Cardiac muscle cell (in vitro differentiated cells and primary cell): ENCODE results near the gene ATP2B1. TPM values are rescaled to one million over a fixed set of nuclear protein-coding genes. Genes with fewer than 3 reads are reported as not detected.
A peak's percentile ranks its signal among the peaks of the same experiment; 100 is the strongest.

Source experiments
- DNase-seq, 2 donors: peaks; one replicate each; pipeline versions ENCODE4 v3.0.0 to v3.0.0-alpha.2; 2010 to 2017; ENCODE audit warnings: low read depth in 1 of 2, low spot score in 1 of 2
- H3K27ac ChIP-seq: fragments of 200-600 bp; sonication (generic); 2 replicates; pipeline ENCODE4 v1.5.1; 2016
- H3K27me3 ChIP-seq: fragments of 200-600 bp; sonication (generic); 2 replicates; pipeline ENCODE4 v1.6.0; 2016; ENCODE audit warnings: control low read depth
- H3K36me3 ChIP-seq: fragments of 200-600 bp; sonication (generic); 2 replicates; pipeline ENCODE4 v1.5.1; 2016; ENCODE audit warnings: control low read depth
- H3K4me1 ChIP-seq: fragments of 200-600 bp; sonication (generic); 2 replicates; pipeline ENCODE4 v1.8.1; 2017; ENCODE audit warnings: low read depth, mild to moderate bottlenecking, mixed run types
- H3K4me3 ChIP-seq: fragments of 200-600 bp; sonication (generic); 2 replicates; pipeline ENCODE4 v1.5.1; 2016; ENCODE audit warnings: mild to moderate bottlenecking
- H3K9me3 ChIP-seq: fragments of 200-600 bp; sonication (generic); 2 replicates; pipeline ENCODE4 v1.5.1; 2017; ENCODE audit warnings: low read depth, mild to moderate bottlenecking, control low read depth
- polyA plus RNA-seq: library from polyadenylated mRNA; unstranded; fragments of >200 nt; fragmentation: Nextera tagmentation; extraction: Ambion mirVana; gene quantifications from 2 replicates; pipeline ENCODE4 v1.2.1, GENCODE V29; 2016
- total RNA-seq: library from RNA; depleted of rRNA; stranded (reverse); fragments of >200 nt; gene quantifications from 2 replicates; pipeline ENCODE4 v1.2.3, GENCODE V29; 2016
- TF ChIP-seq, protein P1 (sequence below): IDR thresholded peaks from 2 replicates; pipeline ENCODE4 v1.5.1; 2012; ENCODE audit warnings: low read depth, mild to moderate bottlenecking, low read length

ATP2B1 gene
- total and polyA plus RNA-seq, 2 experiments from 2014 or later, result 29.0 to 41.5 TPM

- Histone ChIP-seq H3K36me3 (no peaks in the 10 kb centered on the region), H3K27ac (no peak overlapping the region), H3K9me3 (no peaks in the 10 kb centered on the region), H3K27me3 (no peaks in the 10 kb centered on the region), H3K4me1 (no peaks in the 10 kb centered on the region), H3K4me3 (no peak overlapping the region)
- no peak for DNase-seq
- TF ChIP-seq, protein P1, sequence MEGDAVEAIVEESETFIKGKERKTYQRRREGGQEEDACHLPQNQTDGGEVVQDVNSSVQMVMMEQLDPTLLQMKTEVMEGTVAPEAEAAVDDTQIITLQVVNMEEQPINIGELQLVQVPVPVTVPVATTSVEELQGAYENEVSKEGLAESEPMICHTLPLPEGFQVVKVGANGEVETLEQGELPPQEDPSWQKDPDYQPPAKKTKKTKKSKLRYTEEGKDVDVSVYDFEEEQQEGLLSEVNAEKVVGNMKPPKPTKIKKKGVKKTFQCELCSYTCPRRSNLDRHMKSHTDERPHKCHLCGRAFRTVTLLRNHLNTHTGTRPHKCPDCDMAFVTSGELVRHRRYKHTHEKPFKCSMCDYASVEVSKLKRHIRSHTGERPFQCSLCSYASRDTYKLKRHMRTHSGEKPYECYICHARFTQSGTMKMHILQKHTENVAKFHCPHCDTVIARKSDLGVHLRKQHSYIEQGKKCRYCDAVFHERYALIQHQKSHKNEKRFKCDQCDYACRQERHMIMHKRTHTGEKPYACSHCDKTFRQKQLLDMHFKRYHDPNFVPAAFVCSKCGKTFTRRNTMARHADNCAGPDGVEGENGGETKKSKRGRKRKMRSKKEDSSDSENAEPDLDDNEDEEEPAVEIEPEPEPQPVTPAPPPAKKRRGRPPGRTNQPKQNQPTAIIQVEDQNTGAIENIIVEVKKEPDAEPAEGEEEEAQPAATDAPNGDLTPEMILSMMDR, result no peak
These were observed 118.9 kb downstream of the ATP2B1 start for GRCh38 chr12:89589753-89590152.

DNA sequence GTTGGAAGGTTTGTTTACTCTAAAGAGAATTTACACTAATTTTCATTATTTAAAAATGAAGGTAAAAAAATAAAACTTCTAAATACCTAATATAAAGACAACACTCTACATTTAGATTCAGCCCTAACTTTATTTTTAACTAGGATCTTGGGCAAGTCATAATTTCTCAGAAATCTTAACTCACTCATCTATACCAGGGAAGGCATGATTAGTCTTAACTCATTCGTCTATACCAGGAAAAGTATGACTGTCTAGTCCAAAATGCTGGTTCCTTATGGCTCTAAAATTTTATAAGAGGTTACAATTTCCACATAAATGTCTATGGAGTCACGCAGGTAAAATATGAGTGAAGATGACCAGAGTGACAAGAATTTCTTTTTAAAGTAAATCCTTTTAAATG lies 130.1 kb downstream of the ATP2B1 start:
- peaks cover 13% of the 10 kb centered on the region for H3K4me1 ChIP-seq
- H3K9me3 ChIP-seq, result no peaks in the 10 kb centered on the region
- TF ChIP-seq, protein P1, result no peak

DNA sequence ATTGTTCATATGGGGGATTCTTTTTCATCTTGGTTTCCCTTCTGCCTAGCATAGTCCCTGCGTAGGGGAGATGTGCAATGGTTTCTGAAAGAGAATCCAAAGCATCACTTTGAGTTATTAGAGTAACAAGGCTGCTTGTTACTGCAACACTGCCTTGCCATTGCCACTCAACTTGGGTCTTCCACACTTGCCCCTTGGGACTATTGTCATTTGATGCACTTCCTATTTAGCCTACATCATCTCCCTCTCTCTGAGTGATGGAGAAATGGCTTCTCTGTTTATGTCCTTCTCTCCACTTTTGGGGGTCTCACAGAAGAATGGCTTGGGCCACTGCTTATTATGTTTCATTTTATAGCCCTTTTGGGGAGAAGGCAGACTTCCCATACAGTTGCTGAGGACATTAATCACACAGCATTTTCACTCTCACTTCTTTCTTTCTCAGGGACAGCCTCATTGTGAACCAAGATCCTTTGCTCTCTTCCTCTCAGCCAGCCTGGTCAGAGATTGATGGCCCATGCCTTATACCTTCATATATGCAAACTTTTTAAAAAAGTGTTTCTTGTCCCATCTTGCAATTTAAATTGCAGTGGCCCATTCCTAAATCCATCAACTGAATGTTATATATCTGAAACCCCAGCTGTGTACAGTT lies 131.9 kb downstream of the ATP2B1 start:
- H3K27me3 ChIP-seq, result no peaks in the 10 kb centered on the region
- no peaks in the 10 kb centered on the region for H3K9me3 ChIP-seq
- H3K4me1 ChIP-seq, result peaks cover 13% of the 10 kb centered on the region
- no peak overlapping the region for H3K27ac ChIP-seq
- no peak for DNase-seq
- H3K36me3 ChIP-seq, result no peaks in the 10 kb centered on the region
- TF ChIP-seq, protein P1, result no peak
- no peak overlapping the region for H3K4me3 ChIP-seq

More for the DNA sequence above, 130.1 kb downstream of the ATP2B1 start:
- no peak for DNase-seq
- Histone ChIP-seq H3K36me3 (no peaks in the 10 kb centered on the region), H3K4me3 (no peak overlapping the region), H3K27me3 (no peaks in the 10 kb centered on the region), H3K27ac (no peak overlapping the region)

DNA sequence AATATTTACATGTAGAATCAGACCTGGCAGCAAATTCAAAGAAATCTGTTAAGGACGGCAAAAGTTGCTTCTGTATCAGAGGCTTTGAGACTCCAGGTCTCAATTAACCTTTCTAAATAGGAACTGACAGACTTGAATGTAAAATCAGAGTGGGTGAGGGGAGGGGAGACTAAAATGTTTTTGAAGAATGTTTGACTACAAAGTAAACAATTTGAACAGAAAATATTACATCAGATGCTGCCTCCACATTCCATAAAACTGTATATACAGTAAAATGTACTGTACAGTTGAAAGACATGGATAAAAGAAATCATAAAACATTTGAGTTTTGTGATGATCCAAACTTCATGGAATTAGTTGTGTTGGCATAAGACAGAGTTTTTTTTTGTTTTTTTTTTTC lies 133.3 kb downstream of the ATP2B1 start:
- Histone ChIP-seq H3K27me3 (no peaks in the 10 kb centered on the region), H3K27ac (no peak overlapping the region), H3K9me3 (no peaks in the 10 kb centered on the region), H3K4me3 (no peak overlapping the region), H3K36me3 (no peaks in the 10 kb centered on the region), H3K4me1 (peaks cover 13% of the 10 kb centered on the region)
- TF ChIP-seq, protein P1, result no peak
- DNase-seq, result no peak

GRCh38 chr12:89574736-89575208 lies 133.9 kb downstream of the ATP2B1 start:
- Histone ChIP-seq H3K9me3 (no peaks in the 10 kb centered on the region), H3K36me3 (no peaks in the 10 kb centered on the region), H3K27me3 (no peaks in the 10 kb centered on the region), H3K4me3 (no peak overlapping the region), H3K27ac (peak overlapping the region; percentile 57), H3K4me1 (peaks cover 13% of the 10 kb centered on the region)
- DNase-seq, result peak; percentile 23 to 87
- TF ChIP-seq, protein P1, result no peak
